HG03159 (cell line): ENCODE results near the gene CTNNBL1.
"Not testable (repeated sequence)": the region's sequence is repeated elsewhere in the genome, so short reads cannot be mapped to it uniquely, and the experiment has no call there.

Experiments used
- ATAC-seq: cut with Tn5 transposase; IDR thresholded peaks from one replicate; pipeline ENCODE4 v1.9.1; 2021; ENCODE audit warnings: mild to moderate bottlenecking, moderate library complexity; ENCODE audit not compliant: unreplicated experiment

The CTNNBL1 gene, protein sequence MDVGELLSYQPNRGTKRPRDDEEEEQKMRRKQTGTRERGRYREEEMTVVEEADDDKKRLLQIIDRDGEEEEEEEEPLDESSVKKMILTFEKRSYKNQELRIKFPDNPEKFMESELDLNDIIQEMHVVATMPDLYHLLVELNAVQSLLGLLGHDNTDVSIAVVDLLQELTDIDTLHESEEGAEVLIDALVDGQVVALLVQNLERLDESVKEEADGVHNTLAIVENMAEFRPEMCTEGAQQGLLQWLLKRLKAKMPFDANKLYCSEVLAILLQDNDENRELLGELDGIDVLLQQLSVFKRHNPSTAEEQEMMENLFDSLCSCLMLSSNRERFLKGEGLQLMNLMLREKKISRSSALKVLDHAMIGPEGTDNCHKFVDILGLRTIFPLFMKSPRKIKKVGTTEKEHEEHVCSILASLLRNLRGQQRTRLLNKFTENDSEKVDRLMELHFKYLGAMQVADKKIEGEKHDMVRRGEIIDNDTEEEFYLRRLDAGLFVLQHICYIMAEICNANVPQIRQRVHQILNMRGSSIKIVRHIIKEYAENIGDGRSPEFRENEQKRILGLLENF

DNA sequence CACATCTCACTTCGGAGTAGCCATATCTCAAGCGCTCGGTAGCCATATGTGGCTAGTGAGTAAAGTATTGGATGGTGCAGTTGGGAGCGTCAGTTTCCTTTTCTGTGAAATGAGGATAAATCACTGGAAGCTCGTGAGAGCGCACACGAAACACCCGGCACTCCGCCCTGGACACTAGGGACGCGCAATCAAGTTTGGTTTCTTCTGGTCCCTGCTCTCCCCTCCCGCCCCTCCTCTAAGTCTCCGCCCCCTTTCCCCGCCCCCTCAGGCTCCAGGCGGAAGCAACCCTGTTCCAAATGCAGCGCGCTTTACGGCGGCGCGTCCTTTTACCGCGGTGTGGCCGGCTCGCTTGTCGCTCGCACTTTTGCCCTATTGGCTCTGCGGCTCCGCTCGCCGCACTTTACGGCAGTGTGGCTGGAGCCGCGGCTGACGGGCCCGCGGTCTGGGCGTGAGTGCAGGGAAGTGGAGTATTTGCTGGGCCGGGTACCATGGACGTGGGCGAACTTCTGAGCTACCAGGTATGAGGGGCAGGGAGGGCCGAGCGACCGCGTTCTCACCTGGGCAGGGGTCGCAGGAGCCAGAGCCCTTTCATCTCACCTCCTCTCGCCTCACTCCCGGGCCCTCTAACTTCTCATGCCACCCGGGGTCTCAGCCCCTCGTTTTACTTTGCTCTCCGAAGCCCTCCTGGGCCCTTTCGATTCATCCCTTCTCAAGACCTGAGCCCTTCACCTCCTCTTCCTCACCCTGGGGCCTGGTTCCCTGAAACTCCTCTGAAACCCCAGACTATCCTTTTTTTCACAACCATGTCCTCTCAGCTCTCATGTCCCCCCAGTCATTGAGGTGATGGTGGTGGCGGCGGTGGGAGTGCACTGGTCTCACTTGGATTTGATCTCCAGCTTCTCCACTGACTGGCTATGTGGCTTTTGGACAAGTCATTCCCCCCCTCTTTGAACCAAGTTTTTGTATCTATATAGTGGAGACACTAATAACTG, at the start of gene CTNNBL1:
TSS of gene CTNNBL1 (plus strand) at position 396 of the 992 bp plus-strand sequence. CDS start at position 489, 93 bp downstream.
- ATAC-seq, result peak; percentile 83

DNA sequence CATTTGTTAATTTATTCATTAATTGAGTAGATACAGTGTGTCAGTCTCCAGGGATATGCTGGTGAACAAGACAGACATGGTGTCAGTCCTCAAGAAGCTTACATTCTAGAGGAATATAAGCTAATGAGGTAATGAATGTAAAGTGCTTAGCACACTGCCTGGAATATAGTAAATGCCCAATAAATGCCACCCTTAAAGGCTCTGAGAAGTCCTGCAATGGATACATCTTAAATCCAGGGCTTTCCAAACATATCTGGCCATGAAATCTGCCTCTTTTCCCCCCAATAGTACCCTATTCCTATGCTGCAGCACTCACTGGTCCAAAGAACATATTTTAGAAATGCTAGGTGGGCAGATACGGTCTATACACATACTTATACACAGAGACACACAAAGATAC, 49.2 kb upstream of the CTNNBL1 start:
- ATAC-seq, result no peak

DNA sequence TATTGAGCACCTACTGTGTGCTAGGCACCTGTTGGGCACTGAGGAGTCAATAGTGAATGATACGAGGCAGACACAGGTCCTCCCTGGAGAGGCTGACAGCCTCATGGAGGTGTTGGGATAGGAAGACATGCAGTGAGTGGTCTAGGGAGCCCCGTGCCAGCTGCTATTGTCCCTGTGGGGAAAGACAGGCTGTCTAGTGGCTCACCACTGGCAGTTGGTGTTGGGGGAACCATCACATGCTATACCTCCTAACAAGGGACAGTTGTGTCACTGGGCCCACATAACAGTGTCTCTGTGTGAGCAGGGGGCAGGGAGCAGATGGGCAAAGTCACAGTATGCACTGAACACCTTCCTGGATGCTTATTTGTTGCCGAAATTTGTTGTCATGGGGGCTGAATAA, 45.9 kb upstream of the CTNNBL1 start:
- no peak for ATAC-seq

DNA sequence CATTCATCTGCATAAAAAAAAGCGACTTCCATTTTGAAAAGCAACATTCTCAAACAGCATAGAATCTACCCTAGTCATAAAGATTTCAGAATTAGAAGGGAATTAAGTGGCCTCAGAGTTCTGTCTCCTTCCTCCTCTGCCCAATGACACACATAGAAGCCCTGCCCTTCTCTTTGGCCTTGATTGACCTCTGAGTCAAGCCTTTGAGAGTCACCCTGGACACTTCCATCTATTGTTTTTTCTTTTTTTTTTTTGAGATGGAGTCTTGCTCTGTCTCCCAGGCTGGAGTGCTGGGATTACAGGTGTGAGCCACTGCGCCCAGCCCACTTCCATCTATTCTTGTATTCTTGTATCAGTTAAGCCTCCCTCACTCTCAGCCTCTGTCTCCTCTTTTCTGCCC, 44.8 kb upstream of the CTNNBL1 start:
- no peak for ATAC-seq

DNA sequence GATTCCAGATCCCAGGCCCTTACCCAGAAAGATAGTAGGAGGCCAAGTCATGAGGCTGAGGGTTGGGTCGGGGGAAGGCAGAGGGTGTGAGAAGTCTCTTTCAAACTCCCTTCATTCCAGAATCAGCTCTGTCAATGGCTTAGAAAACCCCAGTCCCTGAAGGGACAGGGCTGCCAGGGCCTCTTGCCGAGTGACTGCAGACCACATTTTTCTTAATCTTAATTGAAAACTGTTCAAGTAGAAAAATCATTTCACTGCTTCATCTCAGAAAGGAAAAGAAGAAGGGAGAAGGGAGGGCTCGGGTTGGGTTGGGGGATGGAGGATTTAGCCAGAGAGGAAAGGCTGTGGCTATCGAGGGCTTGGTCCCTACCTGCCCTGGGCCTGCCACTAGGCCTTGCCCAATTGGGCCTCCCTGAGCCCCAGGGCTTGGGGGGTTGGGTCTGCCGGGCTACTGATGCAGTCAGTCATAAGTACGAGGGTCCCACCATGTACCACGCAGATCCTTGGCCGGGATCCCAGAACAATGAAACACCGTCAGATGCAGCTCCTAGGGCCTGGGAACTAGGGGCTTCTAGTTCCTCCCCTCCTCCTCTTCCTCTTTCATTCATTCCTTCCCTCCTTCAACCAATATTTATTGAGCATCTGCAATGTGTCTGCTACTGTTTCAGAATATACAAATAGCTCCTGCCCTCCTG, 44.0 kb upstream of the CTNNBL1 start:
- no peak for ATAC-seq

DNA sequence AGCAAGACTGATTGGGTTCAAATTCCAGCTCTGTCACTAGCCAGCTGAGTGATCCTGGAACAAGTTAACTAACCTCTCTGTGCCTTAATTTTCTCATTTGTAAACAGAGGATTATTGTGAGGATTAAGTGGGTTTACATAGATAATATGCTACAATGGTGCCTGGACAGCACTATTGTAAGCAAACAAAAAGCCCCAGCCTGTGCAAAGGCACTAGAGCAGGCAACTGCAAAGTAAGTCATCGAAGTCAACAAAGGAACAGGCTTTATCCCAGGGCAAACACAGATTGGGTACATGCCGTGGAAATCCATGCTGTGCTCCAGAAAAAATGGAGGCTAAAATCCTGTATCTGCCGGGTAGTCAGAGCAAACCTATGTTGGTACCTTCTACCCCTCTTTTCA, 43.2 kb upstream of the CTNNBL1 start:
- ATAC-seq, result no peak

DNA sequence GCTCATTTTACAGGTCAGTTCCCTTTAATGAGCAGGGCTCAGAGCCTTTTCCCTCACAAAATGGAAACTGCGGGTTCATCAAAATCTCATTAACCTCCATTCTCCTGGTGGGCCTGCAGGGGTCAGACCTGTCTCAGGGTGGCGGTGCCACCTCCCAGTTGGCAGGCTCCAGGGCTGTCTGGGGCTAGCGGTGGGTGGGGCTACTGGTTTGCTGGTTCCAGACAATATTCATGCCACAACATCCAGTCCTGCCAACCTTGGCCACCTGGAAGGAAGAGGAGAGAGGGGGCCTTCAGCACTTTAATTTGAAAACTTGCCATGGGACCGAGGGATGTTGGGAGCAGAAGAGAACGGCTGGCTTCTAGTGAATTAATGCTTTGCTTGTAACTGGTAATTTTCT, 41.9 kb upstream of the CTNNBL1 start:
- no peak for ATAC-seq

DNA sequence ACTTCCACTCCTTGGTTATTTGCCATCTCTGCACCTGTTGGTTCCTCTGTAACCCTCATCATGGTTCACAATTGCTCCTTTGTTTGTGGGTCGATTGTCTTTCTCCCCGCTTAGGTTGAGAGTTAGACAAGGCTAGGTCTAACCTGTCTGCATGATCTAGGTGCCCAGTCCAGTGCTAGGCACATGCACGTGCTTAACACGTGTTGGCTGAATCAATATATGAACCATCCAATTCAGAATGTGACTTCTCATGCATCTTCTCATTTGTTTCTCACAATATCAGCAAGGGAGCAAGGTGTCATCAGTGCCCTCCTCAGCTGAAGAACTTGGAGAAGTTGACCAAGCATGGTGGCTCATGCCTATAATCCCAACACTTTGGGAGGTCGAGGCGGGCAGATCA, 36.9 kb upstream of the CTNNBL1 start:
- ATAC-seq, result no peak

DNA sequence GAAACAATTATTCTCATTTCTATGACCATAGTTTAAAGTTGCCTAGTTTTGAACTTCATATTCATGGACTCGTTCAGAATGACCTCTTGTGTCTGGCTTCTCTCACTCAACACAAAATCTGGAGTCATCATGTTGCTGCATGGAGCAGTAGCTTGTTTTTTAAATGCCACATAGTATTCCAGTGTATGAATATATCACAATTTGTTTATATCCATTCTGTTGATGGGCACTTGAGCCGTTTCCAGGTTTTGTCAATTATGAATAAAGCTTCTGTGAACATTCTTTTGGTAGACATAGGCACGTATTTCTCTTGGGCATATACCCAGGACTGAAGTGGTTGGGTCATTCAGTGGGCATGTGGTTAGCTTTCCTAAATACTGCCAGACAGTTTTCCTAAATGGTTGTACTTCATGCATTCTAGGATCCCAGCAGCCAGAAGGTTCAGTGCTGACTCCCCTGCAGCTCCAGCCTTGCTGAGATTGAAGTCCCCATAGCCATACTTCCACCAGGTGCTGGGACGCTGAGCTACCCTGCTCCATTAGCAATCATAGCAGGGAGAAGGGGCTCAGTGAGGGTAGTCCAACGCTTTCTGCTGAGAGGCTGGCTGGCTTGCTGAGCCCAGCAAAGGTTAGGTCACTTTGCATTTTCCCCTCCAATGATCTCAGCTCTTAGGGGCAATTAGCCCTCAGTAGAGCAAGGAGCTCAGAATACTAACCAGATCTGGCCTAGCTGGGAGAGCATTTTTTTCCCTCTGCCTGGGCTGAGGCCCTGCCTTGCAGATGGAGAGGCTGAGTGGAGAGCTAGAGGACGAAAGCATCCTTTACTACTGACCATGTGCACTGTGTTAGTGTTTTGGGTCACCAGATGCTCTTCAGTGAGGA, 35.7 kb upstream of the CTNNBL1 start:
- no peak for ATAC-seq

DNA sequence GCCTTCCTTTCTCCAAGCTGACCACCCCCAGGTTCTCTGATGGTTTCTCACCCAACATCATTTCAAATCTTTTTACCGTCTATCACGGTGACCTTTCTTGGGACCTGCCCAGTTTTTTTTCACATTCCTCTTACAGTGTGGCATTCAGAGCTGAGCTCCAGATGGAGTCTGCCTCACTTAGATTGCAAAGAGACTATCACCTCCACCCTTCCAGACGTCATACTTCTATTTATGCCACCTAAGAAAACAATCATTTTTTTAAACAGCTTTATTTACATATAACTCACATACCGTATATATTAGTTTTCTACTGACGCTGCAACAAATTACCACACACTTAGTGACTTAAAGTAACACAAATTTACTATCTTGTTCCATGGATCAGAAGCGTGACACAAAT, 32.3 kb upstream of the CTNNBL1 start:
- no peak for ATAC-seq

DNA sequence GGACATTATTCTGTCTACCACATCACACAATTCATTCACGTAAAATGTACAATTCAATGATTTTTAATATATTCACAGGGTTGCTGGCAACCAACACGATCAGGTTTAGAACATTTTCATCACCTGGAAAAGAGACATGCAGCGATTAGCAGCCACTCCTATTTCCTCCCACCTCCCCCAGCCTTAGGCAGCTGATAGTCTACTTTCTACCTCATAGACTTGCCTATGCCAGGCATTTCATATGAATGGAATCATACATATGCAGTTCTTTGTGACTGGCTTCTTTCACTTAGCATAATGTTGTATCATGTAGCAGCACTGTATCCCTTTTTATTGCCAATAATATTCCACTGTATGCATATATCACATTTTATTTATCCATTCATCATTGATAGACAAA, 31.5 kb upstream of the CTNNBL1 start:
- no peak for ATAC-seq

DNA sequence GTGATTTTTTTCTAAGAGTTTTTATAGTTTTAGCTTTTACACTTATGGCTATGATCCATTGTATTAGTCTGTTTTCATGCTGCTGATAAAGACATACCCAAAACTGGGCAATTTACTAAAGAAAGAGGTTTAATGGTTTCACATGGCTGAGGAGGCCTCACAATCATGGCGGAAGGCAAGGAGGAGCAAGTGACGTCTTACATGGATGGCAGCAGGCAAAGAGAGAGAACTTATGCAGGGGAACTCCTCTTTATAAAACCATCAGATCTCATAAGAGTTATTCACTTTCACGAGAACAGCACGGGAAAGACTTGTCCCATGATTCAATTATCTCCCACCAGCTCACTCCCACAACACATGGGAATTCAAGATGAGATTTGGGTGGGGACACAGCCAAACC, 29.2 kb upstream of the CTNNBL1 start:
- ATAC-seq, result not testable (repeated sequence)

DNA sequence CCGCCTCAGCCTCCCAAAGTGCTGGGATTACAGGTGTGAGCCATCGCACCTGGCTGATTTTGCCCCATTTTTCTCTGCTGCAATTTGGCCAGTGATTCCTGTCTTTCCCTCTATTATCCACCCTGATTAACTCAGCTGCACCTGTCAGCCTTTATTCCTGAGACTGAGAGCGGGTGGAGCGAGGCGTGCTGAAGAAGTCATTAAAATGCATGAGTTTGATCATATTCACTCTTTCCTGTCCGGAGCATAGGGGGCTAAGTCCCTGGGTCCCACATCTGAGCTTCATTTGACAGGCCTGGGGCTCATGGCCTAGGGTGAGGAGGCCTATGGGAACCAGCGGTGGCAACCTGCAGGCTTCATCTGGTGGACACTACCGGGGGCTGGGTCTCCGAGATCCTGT, 25.7 kb upstream of the CTNNBL1 start:
- no peak for ATAC-seq

DNA sequence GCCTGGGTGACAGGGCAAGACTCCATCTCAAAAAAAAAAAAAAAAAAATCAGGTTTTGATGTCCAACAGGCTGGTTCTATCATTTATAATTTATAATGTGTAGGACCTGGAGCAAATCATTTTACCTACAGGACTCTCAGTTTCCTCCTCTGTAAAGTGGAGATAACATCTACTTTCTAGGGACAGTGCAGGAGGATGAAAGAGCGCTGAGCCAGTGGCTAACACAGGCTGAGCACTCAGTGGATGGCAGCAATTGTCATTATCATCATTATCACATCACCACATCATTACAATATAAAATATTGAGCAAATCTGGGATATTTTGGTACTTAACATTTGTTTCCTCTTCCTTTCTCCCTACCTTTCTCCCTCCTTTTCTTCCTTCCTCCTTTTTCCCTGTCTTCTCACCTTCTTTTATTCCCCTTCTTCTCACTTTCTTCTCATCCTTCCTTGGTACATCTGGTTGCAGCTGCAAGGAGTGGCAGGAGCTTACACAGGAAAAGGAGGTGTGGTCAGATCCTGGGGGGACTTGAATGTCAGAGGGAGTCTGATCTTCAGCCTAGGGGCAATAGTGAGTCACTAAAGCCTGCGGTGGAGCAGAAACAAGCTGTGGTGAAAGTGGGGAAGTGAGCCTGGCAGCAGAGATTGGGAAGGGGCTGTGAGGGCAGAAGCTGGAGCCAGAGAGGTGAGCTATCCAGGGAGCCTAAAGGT, 24.6 kb upstream of the CTNNBL1 start:
- ATAC-seq, result no peak

DNA sequence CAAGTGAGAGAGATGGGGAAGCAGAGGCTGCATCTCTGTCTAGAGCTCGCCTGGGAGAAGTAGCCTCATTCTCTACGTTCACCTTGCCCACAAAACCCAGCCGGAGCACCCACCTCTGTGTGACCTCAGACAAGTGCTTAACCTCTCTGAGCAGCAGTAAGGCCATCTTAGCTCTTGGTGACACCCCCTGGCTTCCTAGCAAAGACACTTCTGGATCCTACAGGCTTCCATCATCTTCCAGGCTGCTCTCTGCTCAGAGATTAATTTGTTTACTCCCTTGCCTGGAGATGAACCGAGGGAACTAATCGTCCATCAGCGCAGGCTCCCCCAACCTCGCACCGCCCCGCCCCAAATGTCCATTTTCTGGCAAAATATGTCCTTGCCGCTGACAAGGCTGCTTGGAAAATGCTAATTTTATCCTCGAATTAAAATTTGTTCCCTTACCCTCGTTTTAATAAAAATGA, 24.0 kb upstream of the CTNNBL1 start:
- ATAC-seq, result no peak

DNA sequence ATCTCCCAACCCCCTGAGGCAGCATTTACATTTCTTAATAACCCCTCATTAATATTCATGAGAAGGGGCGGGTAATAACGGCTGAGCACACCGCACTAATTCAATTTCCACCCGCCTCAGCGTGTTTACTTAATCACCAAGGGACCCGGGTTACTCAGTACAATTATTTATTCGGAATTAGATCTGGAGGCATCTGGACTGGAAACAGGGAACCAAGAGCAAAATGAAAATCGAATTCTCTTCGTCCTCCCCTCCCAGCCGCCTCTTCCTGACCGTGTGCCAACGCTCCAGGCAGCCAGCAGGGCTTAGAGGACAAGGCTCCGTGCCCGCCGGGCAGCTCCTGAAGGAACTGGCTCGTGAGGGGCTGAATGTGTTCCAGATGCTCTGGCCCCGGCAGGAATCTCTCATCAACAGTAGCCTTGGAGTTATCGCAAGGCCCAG, 23.5 kb upstream of the CTNNBL1 start:
- no peak for ATAC-seq

DNA sequence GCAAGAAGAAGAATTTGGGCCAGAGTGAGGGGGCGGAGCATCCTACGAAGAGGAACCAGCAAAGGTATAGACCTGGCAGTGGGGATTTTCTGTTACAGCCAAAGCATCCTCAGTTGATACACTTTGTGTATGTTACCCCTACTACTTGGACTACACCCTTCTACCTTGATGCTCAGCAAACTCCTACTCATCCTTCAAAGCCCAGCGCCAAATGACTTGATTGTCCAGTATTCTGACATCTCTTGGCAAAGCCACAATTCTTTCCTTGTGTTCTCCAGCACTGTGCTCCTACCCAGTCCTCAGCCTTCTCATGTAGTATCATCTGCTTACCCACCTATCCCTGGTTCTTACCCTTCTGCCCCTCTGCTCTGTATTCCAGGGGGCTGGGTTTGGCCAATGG, 21.7 kb upstream of the CTNNBL1 start:
- no peak for ATAC-seq

DNA sequence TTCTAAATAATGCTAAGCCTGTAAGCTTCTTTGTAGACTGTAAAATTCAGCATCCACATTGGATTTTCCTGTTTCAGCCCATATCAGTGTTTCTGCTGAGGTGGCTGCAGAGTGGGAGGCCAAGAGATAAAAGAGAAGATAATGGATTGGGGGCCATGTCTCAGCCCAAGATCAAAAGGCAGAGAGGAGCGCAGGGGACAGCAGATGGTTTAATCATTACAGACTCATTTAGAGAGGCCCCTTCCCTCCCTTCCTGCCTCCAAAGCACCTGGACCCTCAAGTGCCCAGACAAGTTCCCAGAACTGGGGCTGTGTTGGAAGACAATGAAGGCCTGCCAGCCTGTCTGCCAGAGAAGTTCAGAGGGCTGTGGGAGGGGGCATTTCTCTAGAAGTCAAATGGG, 20.4 kb upstream of the CTNNBL1 start:
- ATAC-seq, result no peak

DNA sequence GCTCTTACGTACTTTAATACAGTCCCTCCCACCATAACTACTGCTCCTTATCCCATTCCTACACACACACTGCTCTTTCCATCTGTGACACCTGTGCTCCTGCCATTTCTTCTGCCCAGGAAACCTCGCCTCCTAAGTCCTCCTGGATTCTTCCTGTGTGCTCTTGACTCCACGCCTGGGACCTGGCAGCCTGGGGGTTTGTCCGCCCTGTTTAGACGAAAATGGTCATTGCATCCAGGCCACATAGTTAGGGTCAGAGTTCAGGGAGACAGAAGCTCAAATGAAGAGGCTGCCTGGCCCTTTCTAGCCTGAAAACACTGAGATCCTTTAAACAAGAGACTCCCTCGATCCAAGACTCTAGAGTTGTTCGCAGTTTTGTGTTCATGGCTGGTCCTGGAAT, 17.4 kb upstream of the CTNNBL1 start:
- ATAC-seq, result no peak
